KBM-7 (cell line): ENCODE results near the gene BABAM1.

Experiments used
- DNase-seq: peaks from one replicate; pipeline ENCODE4 v3.0.0-alpha.2; 2015
- in situ Hi-C: fragments of 300-500 bp; cut with MboI; formaldehyde crosslinking; loops from 2 replicates; pipeline ENCODE4 v1.14.3; 2020; ENCODE audit warnings: low sequenced_read_pairs, low pct_unique_long_range_greater_than_20kb, mixed read lengths

The BABAM1 gene

GRCh38 chr19:17266975-17267788, at the start of gene BABAM1:
TSS of gene BABAM1 (plus strand) at chr19:17267443. CDS start at chr19:17268807, 1,364 bp downstream.
- peak; percentile 100 for DNase-seq
- in situ Hi-C loops, result no loop called here

- no peak for DNase-seq
- in situ Hi-C loops, result no loop called here
Measured at GRCh38 chr19:17219286-17219685, 48.0 kb upstream of the BABAM1 start.

- no peak for DNase-seq
- in situ Hi-C loops, result no loop called here
Measured at GRCh38 chr19:17220207-17220758, 47.0 kb upstream of the BABAM1 start.

- in situ Hi-C loops, result no loop called here
- no peak for DNase-seq
Measured at GRCh38 chr19:17225053-17225452, 42.2 kb upstream of the BABAM1 start.

GRCh38 chr19:17226002-17226933, 41.0 kb upstream of the BABAM1 start, which contains the start of gene OCEL1:
TSS of gene OCEL1 (plus strand) at chr19:17226226. CDS start at chr19:17226248, 22 bp downstream.
- peak; percentile 98 for DNase-seq
- in situ Hi-C loops, result no loop called here

GRCh38 chr19:17227798-17228367, 39.4 kb upstream of the BABAM1 start:
- in situ Hi-C loops, result no loop called here
- no peak for DNase-seq

GRCh38 chr19:17229890-17230289, 37.4 kb upstream of the BABAM1 start:
- DNase-seq, result no peak
- in situ Hi-C loops, result no loop called here

- in situ Hi-C loops, result no loop called here
- no peak for DNase-seq
Measured at GRCh38 chr19:17232258-17232657, 35.0 kb upstream of the BABAM1 start.

- in situ Hi-C loops, result no loop called here
- peak; percentile 79 for DNase-seq
Measured at GRCh38 chr19:17234911-17235299, 32.3 kb upstream of the BABAM1 start.

- peak; percentile 69 for DNase-seq
- in situ Hi-C loops, result no loop called here
Measured at GRCh38 chr19:17235300-17235970, 31.8 kb upstream of the BABAM1 start.

GRCh38 chr19:17235971-17236777, 31.1 kb upstream of the BABAM1 start:
- in situ Hi-C loops, result no loop called here

GRCh38 chr19:17236811-17237543, 30.3 kb upstream of the BABAM1 start:
- DNase-seq, result no peak

More at GRCh38 chr19:17235971-17236777, 31.1 kb upstream of the BABAM1 start:
- DNase-seq, result no peak

GRCh38 chr19:17237747-17238706, 29.2 kb upstream of the BABAM1 start:
- no peak for DNase-seq
- in situ Hi-C loops, result no loop called here

More at GRCh38 chr19:17236811-17237543, 30.3 kb upstream of the BABAM1 start:
- in situ Hi-C loops, result no loop called here

- in situ Hi-C loops, result no loop called here
- DNase-seq, result no peak
Measured at GRCh38 chr19:17240062-17240752, 27.0 kb upstream of the BABAM1 start.

- DNase-seq, result no peak
- in situ Hi-C loops, result no loop called here
Measured at GRCh38 chr19:17240826-17241399, 26.3 kb upstream of the BABAM1 start.
